IMR-90 (cell line): ENCODE measurements around the gene MACROD1. TPM values are rescaled to one million over a fixed set of nuclear protein-coding genes. Genes with fewer than 3 reads are reported as not detected.

ENCODE experiments used
- ATAC-seq: fragments of 200-7000 bp; cut with Tn5 transposase; 2 replicates; pipeline ENCODE4 v1.9.1; 2020; ENCODE audit warnings: low read depth, mild to moderate bottlenecking, moderate library complexity
- BruUV-seq: library from RNA; stranded (reverse); fragments of 400-500 nt; replicated peaks from 2 replicates; lab custom pipeline; 2021; lab: Mats Ljungman, UMichigan
- CTCF ChIA-PET: fragments of 300-600 bp; formaldehyde crosslinking; extraction: SDS; loops from one replicate; lab custom pipeline; 2021; ENCODE audit warnings: antibody characterized with exemption; lab: Yijun Ruan, JAX
- POLR2A ChIA-PET: fragments of 300-600 bp; sonication (Branson Sonifier 250); formaldehyde crosslinking; loops from one replicate; lab custom pipeline; 2022; ENCODE audit warnings: antibody characterized with exemption; ENCODE audit not compliant: unreplicated experiment; lab: Charles Lee
- DNase-seq: peaks from one replicate; pipeline ENCODE4 v3.0.0; 2013
- H2AFZ ChIP-seq: replicated peaks from 2 replicates; pipeline ENCODE3; 2013; ENCODE audit warnings: low read length, mild to moderate bottlenecking; ENCODE audit not compliant: poor library complexity
- H2AK5ac ChIP-seq: 2 replicates; pipeline ENCODE4 v1.6.1; 2013; ENCODE audit warnings: low read depth, low read length, inconsistent platforms
- H2AK9ac ChIP-seq: replicated peaks from 2 replicates; pipeline ENCODE3; 2013; ENCODE audit warnings: mild to moderate bottlenecking, low read depth, low read length, moderate library complexity; ENCODE audit not compliant: poor library complexity
- H2BK120ac ChIP-seq: 2 replicates; pipeline ENCODE4 v1.6.1; 2013; ENCODE audit warnings: low read depth, low read length, inconsistent platforms
- H2BK15ac ChIP-seq: 3 replicates; pipeline ENCODE4 v1.6.1; 2013; ENCODE audit warnings: low read depth, low read length, inconsistent platforms
- H2BK20ac ChIP-seq: 2 replicates; pipeline ENCODE4 v1.6.1; 2013; ENCODE audit warnings: low read depth, mild to moderate bottlenecking, inconsistent platforms, low read length, moderate library complexity
- H2BK5ac ChIP-seq: 2 replicates; pipeline ENCODE4 v1.6.1; 2013; ENCODE audit warnings: mild to moderate bottlenecking, low read depth, low read length, inconsistent platforms; ENCODE audit not compliant: poor library complexity, severe bottlenecking
- H3K14ac ChIP-seq: replicated peaks from 2 replicates; pipeline ENCODE4 v1.6.1; 2013; ENCODE audit warnings: low read depth, low read length, inconsistent platforms
- H3K18ac ChIP-seq: 2 replicates; pipeline ENCODE4 v1.6.1; 2013; ENCODE audit warnings: low read depth, low read length, control low read depth
- H3K23ac ChIP-seq: 2 replicates; pipeline ENCODE4 v1.6.1; 2013; ENCODE audit warnings: low read depth, low read length, inconsistent platforms
- H3K27ac ChIP-seq: 2 replicates; pipeline ENCODE4 v1.5.1; 2013; ENCODE audit warnings: mild to moderate bottlenecking, control low read depth, low read length; ENCODE audit not compliant: insufficient read depth
- H3K27me3 ChIP-seq: 2 replicates; pipeline ENCODE4 v1.6.1; 2013; ENCODE audit warnings: low read length; ENCODE audit not compliant: control insufficient read depth, insufficient read depth
- H3K36me3 ChIP-seq: 2 replicates; pipeline ENCODE4 v1.6.1; 2013; ENCODE audit warnings: low read length, mixed read lengths; ENCODE audit not compliant: control insufficient read depth, insufficient read depth
- H3K4ac ChIP-seq: 2 replicates; pipeline ENCODE4 v1.6.1; 2013; ENCODE audit warnings: low read depth, low read length, inconsistent platforms
- H3K4me1 ChIP-seq: 2 replicates; pipeline ENCODE4 v1.6.1; 2013; ENCODE audit warnings: low read length, mixed read lengths; ENCODE audit not compliant: control insufficient read depth, insufficient read depth
- H3K4me2 ChIP-seq: 2 replicates; pipeline ENCODE4 v1.6.1; 2013; ENCODE audit warnings: low read depth, mild to moderate bottlenecking, control low read depth, low read length, moderate library complexity
- H3K4me3 ChIP-seq: 2 replicates; pipeline ENCODE4 v1.5.1; 2013; ENCODE audit warnings: low read depth, mild to moderate bottlenecking, control low read depth, low read length, moderate library complexity; ENCODE audit not compliant: insufficient read depth
- H3K56ac ChIP-seq: 2 replicates; pipeline ENCODE4 v1.6.1; 2013; ENCODE audit warnings: low read length, inconsistent platforms; ENCODE audit not compliant: insufficient read depth; ENCODE audit errors: extremely low read depth
- H3K79me1 ChIP-seq, 2 experiments: 2 replicates each; pipeline ENCODE4 v1.6.1; 2013; ENCODE audit warnings: low read length in 2 of 2, inconsistent platforms in 1 of 2, low read depth in 1 of 2
- H3K9ac ChIP-seq: 2 replicates; pipeline ENCODE4 v1.6.1; 2013; ENCODE audit warnings: low read depth, low read length, control low read depth
- H3K9me1 ChIP-seq: 2 replicates; pipeline ENCODE4 v1.6.1; 2013; ENCODE audit warnings: low read length, inconsistent platforms; ENCODE audit not compliant: insufficient read depth
- H3K9me3 ChIP-seq: 2 replicates; pipeline ENCODE4 v1.6.1; 2013; ENCODE audit warnings: low read length; ENCODE audit not compliant: control insufficient read depth, insufficient read depth
- H4K20me1 ChIP-seq: 2 replicates; pipeline ENCODE4 v1.6.1; 2013; ENCODE audit warnings: low read length, inconsistent platforms; ENCODE audit not compliant: insufficient read depth
- H4K5ac ChIP-seq: 2 replicates; pipeline ENCODE4 v1.6.1; 2013; ENCODE audit warnings: mild to moderate bottlenecking, low read depth, low read length, control low read depth
- H4K8ac ChIP-seq, 2 experiments: 2 replicates each; pipeline ENCODE4 v1.6.1; 2013; ENCODE audit warnings: low read depth in 2 of 2, low read length in 2 of 2, control low read depth in 1 of 2, inconsistent platforms in 1 of 2
- H4K91ac ChIP-seq: 2 replicates; pipeline ENCODE4 v1.6.1; 2013; ENCODE audit warnings: low read depth, low read length, inconsistent platforms; ENCODE audit not compliant: insufficient read depth
- BHLHE40 ChIP-seq: fragments of 150-350 bp; IDR thresholded peaks from 2 replicates; pipeline ENCODE4 v1.6.1; 2016; ENCODE audit warnings: mild to moderate bottlenecking, low read depth, low read length
- FOS ChIP-seq: fragments of 150-350 bp; IDR thresholded peaks from 2 replicates; pipeline ENCODE4 v1.6.1; 2016; ENCODE audit warnings: low read depth, low read length
- NFE2L2 ChIP-seq: fragments of 150-350 bp; IDR thresholded peaks from 2 replicates; pipeline ENCODE4 v1.6.1; 2016; ENCODE audit warnings: low read depth, mild to moderate bottlenecking, low read length
- POLR2A ChIP-seq: IDR thresholded peaks from 2 replicates; pipeline ENCODE4 v1.6.1; 2012; ENCODE audit warnings: mild to moderate bottlenecking, low read depth, low read length
- RCOR1 ChIP-seq: IDR thresholded peaks from 2 replicates; pipeline ENCODE4 v1.6.1; 2012; ENCODE audit warnings: mild to moderate bottlenecking, low read length, improper control_type of control experiment; ENCODE audit not compliant: insufficient replicate concordance
- SMC3 ChIP-seq: fragments of 150-350 bp; IDR thresholded peaks from 2 replicates; pipeline ENCODE4 v1.6.1; 2016; ENCODE audit warnings: low read depth, mild to moderate bottlenecking, antibody characterized with exemption, low read length, moderate library complexity
- WGBS, 2 experiments: methylation state at CpG; one replicate each; pipeline versions ENCODE4 v1.1.5 to v1.1.7; 2013; ENCODE audit warnings: missing lambda C conversion rate in 2 of 2; ENCODE audit not compliant: insufficient read length in 1 of 2; ENCODE audit errors: extremely low coverage in 2 of 2; 5-methylcytosine and 5-hydroxymethylcytosine counted together
- dilution Hi-C: fragments of 300-500 bp; cut with HindIII; formaldehyde crosslinking; loops from one replicate; pipeline ENCODE4 v1.14.3; 2018; ENCODE audit warnings: low sequenced_read_pairs; ENCODE audit not compliant: unreplicated experiment
- in situ Hi-C: fragments of 300-500 bp; cut with MboI; formaldehyde crosslinking; loops from 3 replicates; pipeline ENCODE4 v1.14.3; 2019; ENCODE audit warnings: low sequenced_read_pairs, inconsistent platforms, mixed read lengths
- intact Hi-C: fragments of 100-400 bp; cut with micrococcal nuclease; formaldehyde crosslinking; loops from 2 replicates; pipeline ENCODE4 v1.10.0; 2022
- polyA plus RNA-seq, 3 experiments: library from polyadenylated mRNA; depleted of rRNA; stranded (reverse); fragments of >200 nt; gene quantifications; 2 replicates each; pipeline ENCODE4 v1.2.3, GENCODE V29; 2012; ENCODE audit warnings: low replicate concordance in 1 of 3
- total RNA-seq: library from RNA; depleted of rRNA; stranded (reverse); fragments of >200 nt; gene quantifications from 2 replicates; pipeline ENCODE4 v1.2.3, GENCODE V29; 2012
- TF ChIP-seq, protein P1 (sequence below): conservative IDR thresholded peaks from 2 replicates; pipeline ENCODE4 v1.5.1; 2012; ENCODE audit warnings: mild to moderate bottlenecking, low read depth, low read length, improper control_type of control experiment

Gene MACROD1
- total and polyA plus RNA-seq, 2 of the 4 experiments (the other 2 are of a cell fraction): 2.5 to 9.3 TPM

DNA sequence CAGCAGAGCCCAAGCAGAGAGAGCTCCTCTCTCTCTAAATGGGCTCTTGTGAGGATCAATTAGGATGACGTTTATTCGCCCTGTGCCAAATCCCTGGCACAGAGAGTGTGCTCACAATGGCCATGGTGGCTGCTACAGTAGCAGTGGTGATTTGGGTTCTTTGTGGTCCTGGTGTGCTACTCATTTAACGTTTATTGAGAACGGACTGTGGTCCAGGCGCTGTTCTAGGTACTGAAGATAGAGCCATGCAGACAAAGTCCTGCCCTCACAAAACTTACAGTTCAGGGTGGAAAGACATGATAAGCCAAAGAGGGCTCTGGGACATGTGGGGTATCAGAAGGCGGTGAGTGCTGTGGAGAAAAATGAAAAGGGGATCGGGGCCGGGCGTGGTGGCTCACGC is 174.4 kb downstream of the MACROD1 start:
- intact Hi-C loops: no loop called here
- in situ Hi-C loops: loop anchor here (5.0 kb wide), 1 partner anchor 156 kb away; no protein-coding TSS in a partner anchor
- no peak overlapping the region for H2BK5ac ChIP-seq

More for the DNA sequence above, 174.4 kb downstream of the MACROD1 start:
- no peak overlapping the region for H2BK20ac ChIP-seq
- no peak overlapping the region for H3K27ac ChIP-seq
- ATAC-seq: no peak
- peaks cover 30% of the 10 kb centered on the region for H4K20me1 ChIP-seq
- CTCF ChIA-PET: no interaction called here
- BruUV-seq: no TSS peak
- H3K9me3 ChIP-seq: no peaks in the 10 kb centered on the region
- H3K14ac ChIP-seq: no peak overlapping the region
- POLR2A ChIA-PET: no interaction called here
- peaks cover 9% of the 10 kb centered on the region for H3K9me1 ChIP-seq
- no peak overlapping the region for H2AFZ ChIP-seq
- 100% methylated on average over 7 of the region's 10 CpGs; no CpG with 5 or more reads in 1 of the 2 experiments for WGBS, 2 experiments
- no peak overlapping the region for H3K23ac ChIP-seq
- no peak for DNase-seq
- H3K4me2 ChIP-seq: no peak overlapping the region
- no peak overlapping the region for H3K4me3 ChIP-seq
- H3K27me3 ChIP-seq: no peaks in the 10 kb centered on the region
- no peak overlapping the region for H4K8ac ChIP-seq
- H2BK15ac ChIP-seq: no peak overlapping the region
- dilution Hi-C loops: no loop called here
- no peak for TF ChIP-seq BHLHE40
- no peak for TF ChIP-seq POLR2A
- TF ChIP-seq NFE2L2: no peak
- no peak for TF ChIP-seq FOS
- no peak for TF ChIP-seq SMC3
- no peak for TF ChIP-seq RCOR1
- TF ChIP-seq, protein P1, sequence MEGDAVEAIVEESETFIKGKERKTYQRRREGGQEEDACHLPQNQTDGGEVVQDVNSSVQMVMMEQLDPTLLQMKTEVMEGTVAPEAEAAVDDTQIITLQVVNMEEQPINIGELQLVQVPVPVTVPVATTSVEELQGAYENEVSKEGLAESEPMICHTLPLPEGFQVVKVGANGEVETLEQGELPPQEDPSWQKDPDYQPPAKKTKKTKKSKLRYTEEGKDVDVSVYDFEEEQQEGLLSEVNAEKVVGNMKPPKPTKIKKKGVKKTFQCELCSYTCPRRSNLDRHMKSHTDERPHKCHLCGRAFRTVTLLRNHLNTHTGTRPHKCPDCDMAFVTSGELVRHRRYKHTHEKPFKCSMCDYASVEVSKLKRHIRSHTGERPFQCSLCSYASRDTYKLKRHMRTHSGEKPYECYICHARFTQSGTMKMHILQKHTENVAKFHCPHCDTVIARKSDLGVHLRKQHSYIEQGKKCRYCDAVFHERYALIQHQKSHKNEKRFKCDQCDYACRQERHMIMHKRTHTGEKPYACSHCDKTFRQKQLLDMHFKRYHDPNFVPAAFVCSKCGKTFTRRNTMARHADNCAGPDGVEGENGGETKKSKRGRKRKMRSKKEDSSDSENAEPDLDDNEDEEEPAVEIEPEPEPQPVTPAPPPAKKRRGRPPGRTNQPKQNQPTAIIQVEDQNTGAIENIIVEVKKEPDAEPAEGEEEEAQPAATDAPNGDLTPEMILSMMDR: no peak
- no peak overlapping the region for H2BK120ac ChIP-seq
- no peak overlapping the region for H4K5ac ChIP-seq
- no peak overlapping the region for H4K91ac ChIP-seq
- no peak overlapping the region for H2AK5ac ChIP-seq
- peaks cover 35 to 64% of the 10 kb centered on the region in 2 experiments for H3K79me1 ChIP-seq
- H3K4me1 ChIP-seq: no peaks in the 10 kb centered on the region
- no peak overlapping the region for H3K56ac ChIP-seq
- H3K9ac ChIP-seq: no peak overlapping the region
- no peak overlapping the region for H3K18ac ChIP-seq
- H2AK9ac ChIP-seq: no peak overlapping the region
- H3K36me3 ChIP-seq: peaks cover 49% of the 10 kb centered on the region
- no peak overlapping the region for H3K4ac ChIP-seq
